K562 (cell line): ENCODE measurements around the gene CENPE.

Source experiments
- CC2D1A ChIP-seq: fragments of 450-650 bp; IDR thresholded peaks from 2 replicates; pipeline ENCODE4 v1.6.1; 2017; ENCODE audit warnings: mild to moderate bottlenecking
- CTCF ChIP-seq, 3 experiments: IDR thresholded peaks in 2 of 3; conservative IDR thresholded peaks in 1 of 3; 2 replicates each; pipeline ENCODE4 v1.5.1; 2011 to 2012; ENCODE audit warnings: low read length in 3 of 3, mild to moderate bottlenecking in 3 of 3, control low read depth in 2 of 3, improper control_type of control experiment in 1 of 3, inconsistent platforms in 1 of 3, low read depth in 1 of 3, mixed read lengths in 1 of 3, moderate library complexity in 1 of 3; ENCODE audit not compliant: insufficient read depth in 2 of 3
- MAFK ChIP-seq: IDR thresholded peaks from 2 replicates; pipeline ENCODE4 v1.6.1; 2011; ENCODE audit warnings: low read length, improper control_type of control experiment
- PTBP1 ChIP-seq: fragments of 200-400 bp; formaldehyde crosslinking; IDR thresholded peaks from 2 replicates; pipeline ENCODE4 v1.6.1; 2017; ENCODE audit warnings: low read depth, low read length
- ZNF561 ChIP-seq: fragments of 450-650 bp; formaldehyde crosslinking; conservative IDR thresholded peaks from 2 replicates; pipeline ENCODE4 v1.4.0; 2020; ENCODE audit warnings: mild to moderate bottlenecking, moderate library complexity
- ZNF780A ChIP-seq: fragments of 250-450 bp; sonication (Bioruptor Pico); IDR thresholded peaks from 2 replicates; pipeline ENCODE4 v1.5.0; 2021; ENCODE audit warnings: mild to moderate bottlenecking

GRCh38 chr4:103060453-103061148, 137.5 kb downstream of the CENPE start:
- TF ChIP-seq CC2D1A, result no peak
- TF ChIP-seq PTBP1, result no peak
- TF ChIP-seq CTCF (IDR thresholded peaks at IDR 0.05 in 2 of 3, conservative IDR thresholded peaks at IDR 0.05 in 1 of 3; ENCODE audit: insufficient read depth in 2 of 3, low read depth in 1 of 3, low read length in 3 of 3), result no peak
- no peak for TF ChIP-seq ZNF780A
- TF ChIP-seq MAFK, result no peak
- TF ChIP-seq ZNF561 (CRISPR knock-in tag), result no peak
